HG03097 (cell line): ENCODE measurements around the gene EEF2K.
A peak's percentile ranks its signal among the peaks of the same experiment; 100 is the strongest.
"Not testable (repeated sequence)": the region's sequence is repeated elsewhere in the genome, so short reads cannot be mapped to it uniquely, and the experiment has no call there.

ENCODE experiments used
- ATAC-seq: cut with Tn5 transposase; IDR thresholded peaks from one replicate; pipeline ENCODE4 v1.9.1; 2021; ENCODE audit not compliant: unreplicated experiment, low FRiP score

EEF2K gene

GRCh38 chr16:22206013-22206841, at the start of gene EEF2K:
Gene EEF2K, plus strand, starts transcription at chr16:22206278. Its CDS starts 19,452 bp downstream, at chr16:22225730.
- ATAC-seq, result peak; percentile 84

DNA sequence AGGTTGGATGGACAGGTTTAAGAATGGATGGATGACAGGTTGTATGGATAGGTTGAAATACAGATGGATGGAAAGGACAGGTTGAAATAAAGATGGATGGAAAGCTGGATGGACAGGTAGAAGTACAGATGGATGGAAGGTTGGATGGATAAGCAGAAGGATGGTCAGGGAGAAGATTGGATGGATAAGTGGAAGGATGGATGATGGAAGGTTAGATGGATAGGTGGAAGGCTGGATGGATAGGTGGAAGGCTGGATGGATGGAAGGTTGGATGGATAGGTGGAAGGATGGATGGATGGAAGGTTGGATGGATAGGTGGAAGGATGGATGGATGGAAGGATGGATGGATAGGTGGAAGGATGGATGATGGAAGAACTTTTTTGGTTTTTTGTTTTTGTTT, 44.7 kb upstream of the EEF2K start:
- no peak for ATAC-seq

DNA sequence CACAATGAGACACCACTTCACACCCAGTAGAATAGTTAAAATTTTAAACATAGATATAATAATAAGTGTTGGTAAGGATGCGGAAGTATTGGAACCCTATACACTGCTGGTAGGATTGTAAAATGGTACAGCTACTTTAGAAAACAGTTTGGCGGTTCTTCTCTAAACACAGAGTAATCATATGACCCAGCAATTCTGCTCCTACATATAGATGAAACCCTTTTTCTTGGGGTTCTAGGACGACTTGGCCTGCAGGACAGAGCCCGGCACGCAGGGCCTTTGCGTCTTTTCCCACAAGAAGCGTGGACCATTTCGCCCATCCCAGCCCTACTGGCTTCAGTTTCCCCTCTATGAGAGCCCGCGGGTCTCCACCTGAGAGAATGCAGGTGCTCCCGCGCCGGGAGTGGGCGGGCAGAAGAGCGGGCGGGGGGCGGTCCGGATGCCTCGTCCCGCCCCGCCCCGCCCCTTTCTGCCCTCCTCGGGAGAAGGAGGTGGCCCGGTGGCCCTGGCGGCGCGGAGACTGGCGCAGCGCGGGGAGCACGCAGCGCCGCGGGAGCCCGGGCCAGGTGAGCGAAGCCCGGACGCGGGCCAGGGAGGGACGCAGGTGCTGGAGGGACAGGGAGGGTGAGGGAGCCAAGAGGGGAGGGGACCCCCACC, 44.0 kb upstream of the EEF2K start, which contains the start of gene SDR42E2:
TSS of gene SDR42E2 (plus strand) at position 508 of the 657 bp plus-strand sequence. CDS start 3,077 bp downstream, outside the sequence.
- no peak for ATAC-seq

DNA sequence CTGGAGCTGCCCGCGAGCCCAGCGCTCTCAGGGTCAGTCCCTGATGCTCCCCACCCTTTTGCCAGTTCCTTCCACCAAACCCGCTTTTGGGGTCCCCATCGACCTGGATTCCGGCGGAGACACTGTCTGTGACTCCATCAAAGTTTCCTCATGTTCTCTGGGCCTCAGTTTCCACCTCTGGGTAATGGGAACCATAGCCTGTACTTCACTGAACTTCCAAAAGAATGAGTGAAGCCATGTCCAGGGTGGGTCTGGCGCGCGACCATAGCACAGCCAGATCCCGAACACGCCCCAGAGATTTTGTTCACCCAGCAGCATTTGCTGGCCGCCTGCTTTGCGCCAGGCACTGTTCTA, 43.4 kb upstream of the EEF2K start:
- no peak for ATAC-seq

DNA sequence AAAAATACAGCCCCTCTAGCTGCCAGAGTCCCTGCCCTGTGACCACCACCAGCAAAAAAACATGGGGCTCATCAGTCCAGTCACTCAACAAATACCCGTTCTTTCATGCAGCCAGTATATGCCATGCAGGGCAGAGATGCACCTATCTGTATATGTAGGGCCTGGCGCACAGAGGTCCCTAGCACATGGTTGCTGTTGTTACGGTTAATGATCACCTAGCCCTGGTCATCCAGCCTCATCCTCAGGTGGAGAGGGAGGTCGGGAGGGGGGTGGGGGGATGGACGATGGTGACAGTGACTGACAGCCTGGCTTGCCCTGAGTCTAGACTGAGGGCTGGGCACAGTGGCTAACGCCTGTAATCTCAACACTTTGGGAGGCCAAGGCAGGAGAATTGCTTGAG, 42.3 kb upstream of the EEF2K start:
- no peak for ATAC-seq

GRCh38 chr16:22164482-22164881, 41.6 kb upstream of the EEF2K start:
- no peak for ATAC-seq

GRCh38 chr16:22165508-22166285, 40.4 kb upstream of the EEF2K start:
- ATAC-seq, result no peak

DNA sequence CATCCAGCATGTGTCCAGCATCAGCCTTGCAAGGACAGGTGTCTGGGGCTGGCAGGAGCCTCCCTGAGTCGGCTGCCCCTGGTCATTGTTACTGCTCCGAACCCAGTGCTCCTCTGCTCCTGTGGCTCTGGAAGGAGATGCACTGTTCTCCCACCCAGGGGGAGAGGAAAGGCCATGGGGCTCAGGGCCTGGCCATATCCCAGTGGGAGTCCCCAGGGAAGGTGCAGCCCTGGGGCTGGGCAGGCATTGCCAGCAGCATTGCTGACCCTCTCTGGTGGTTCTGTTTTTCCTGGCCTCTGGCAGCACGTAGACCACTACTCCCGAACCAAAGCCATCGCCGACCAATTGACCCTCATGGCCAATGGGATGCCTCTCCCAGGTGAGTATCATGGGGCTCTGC, 34.1 kb upstream of the EEF2K start:
- ATAC-seq, result no peak

DNA sequence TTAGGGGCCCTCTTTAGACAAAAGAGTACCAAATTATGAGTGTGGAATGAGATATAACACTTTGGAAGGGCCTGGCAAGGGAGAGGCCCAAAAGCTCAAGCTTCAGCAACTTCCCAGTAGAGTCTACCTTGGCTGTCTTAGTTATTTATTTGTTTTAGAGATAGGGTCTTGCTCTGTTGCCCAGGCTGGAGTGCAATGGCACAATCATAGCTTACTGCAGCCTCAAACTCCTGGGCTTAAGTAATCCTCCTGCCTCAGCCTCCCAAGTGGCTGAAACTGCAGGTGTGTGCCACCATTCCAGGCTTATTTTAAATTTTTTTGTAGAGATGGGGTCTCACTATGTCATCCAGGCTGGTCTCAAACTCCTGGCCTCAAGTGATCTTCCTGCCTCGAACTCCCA, 33.4 kb upstream of the EEF2K start:
- not testable (repeated sequence) for ATAC-seq

GRCh38 chr16:22174642-22175041, 31.4 kb upstream of the EEF2K start:
- ATAC-seq, result no peak

DNA sequence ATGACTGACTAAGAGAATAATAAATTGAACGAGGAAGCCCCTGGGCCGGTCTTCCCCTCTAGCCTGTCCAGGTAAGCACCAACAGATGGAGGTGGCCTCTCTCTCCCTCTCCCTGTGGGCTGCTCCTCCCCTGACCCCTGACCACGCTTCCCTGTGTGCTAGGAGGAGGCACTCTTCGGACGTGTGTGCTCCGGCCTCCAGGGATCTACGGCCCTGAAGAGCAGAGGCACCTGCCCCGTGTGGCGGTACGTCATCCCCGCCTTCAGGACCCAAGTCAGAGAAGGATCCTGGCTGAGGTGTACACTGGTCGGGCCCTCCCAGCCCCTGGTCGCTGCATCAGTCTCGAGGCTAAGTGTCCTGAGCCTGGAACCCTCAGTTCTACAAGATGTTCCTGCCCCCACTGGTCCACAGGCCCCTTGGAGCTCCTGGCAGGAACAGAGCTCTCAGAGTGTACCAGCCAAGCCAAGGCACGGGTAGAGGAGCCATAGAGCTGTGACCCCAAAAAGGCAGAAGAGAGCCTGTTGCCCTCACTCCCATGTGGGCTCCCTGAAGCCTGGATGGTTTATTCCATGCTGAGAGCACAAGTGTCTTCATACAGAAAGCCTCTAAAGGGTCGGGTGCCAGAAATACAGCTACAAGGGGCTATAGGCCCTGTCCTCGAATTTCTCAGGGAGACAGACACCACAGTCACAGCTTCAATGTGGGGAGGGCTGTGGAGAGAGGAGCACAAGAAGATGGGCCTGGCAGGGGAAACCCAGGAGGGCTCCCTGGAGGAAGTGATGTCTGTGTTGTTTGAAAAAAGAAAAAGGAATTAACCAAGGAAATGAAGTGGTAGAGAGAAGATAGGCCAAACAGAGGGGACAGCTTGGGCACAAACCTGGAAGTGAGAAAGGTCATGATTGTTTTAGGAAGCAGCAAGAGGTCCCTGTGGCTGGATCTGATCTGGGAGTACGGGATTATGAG, 27.8 kb upstream of the EEF2K start:
- ATAC-seq, result no peak

DNA sequence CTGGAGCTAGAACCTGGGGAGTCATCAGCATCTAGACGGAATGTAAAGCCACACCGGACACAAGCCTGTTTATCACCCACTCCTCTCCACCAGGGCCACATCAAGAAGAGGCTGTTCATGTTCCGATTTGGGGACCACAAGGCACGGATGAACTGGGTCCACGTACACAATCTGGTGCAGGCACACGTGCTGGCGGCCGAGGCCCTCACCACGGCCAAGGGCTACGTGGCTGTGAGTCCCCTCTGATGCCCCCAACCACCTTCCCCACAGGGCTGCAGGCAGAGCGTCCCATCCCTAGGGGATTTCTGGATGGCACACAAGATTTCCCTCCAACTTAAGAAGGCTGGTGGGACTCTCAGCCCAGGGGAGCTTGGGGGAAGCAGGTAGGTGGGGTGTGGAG, 24.7 kb upstream of the EEF2K start:
- no peak for ATAC-seq

GRCh38 chr16:22181843-22182242, 24.2 kb upstream of the EEF2K start:
- ATAC-seq, result no peak

GRCh38 chr16:22183335-22183734, 22.7 kb upstream of the EEF2K start:
- no peak for ATAC-seq

DNA sequence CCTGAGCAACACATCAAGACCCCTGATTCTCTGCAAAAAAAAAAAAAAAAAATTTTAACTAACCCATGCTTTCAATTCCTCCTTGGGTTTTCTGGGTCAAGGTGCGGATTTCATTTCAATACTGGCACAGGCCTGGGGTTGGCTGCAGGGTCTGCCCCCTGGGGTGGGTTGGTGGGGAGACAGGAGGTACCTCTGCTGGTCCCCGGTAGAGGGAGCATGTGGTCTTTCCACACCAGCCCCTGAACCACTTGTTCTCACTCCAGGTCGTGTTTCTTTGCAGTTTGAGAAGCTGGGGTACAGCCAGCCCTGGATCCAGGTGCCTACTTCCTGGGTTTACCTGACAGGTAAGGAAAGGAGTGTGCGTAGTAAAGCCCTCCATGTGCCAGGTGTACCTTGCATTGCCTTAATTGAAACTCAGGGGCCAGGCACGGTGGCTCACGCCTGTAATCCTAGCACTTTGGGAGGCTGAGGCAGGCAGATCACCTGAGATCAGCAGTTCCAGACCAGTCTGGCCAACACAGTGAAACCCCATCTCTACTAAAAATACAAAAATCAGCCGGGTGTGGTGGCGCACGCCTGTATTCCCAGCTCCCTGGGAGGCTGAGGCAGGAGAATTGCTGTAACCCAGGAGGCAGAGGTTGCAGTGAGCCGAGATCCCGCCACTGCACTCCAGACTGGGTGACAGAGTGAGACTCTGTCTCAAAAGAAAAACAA, 22.0 kb upstream of the EEF2K start:
- ATAC-seq, result no peak

DNA sequence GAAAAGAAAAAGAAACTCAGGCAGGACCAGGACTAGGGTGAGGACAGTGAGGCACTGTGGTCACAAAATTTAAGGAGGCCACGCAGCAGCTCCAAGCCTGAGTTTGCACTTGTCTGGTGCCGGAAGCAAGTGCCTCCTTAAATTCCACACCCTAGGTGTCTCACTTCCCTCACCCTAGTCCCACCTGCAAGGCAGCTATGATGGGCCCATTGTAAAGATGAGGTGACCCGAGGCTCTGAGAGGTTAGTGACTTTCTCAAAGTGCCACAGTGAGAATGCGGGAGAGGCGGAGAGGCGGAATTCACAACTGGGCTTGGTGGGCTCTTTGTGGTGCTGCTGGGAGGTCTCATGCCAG, 21.5 kb upstream of the EEF2K start:
- no peak for ATAC-seq

DNA sequence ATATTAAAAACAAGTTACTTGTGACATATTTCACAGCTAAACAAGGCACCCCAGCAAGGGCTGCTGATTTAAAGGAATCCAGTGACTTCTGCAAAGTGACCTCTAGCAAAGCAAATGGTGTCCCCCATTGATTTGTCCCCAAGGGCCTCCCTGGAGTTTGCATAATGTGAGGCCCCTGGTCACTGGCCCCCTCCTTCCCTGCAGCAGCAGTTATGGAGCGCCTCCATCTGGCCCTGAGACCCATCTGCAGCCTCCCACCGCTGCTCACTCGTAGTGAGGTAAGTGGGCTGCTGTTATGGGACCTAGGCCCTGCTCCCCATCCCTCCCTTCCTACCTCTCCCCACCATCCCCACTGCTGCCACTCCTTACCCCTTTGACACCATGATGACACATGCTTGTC, 19.6 kb upstream of the EEF2K start:
- ATAC-seq, result no peak

DNA sequence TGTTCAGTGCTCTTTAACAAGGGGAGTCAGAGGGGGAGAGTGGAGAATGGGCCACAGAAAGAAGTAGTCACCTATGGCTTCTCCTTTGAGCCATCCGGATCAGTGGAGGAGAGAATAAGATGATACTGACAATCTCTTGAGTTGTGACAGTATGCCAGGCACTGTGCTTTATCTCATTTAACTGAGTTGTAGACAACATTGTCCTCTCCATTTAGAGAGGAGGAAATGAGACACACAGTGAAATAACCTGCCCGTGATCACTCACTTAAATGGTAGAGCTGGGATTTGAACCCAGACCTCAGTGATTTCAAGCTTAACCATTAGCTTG, 17.8 kb upstream of the EEF2K start:
- ATAC-seq, result no peak

- no peak for ATAC-seq
Observed at GRCh38 chr16:22188595-22189442, 17.3 kb upstream of the EEF2K start.
